Measurements from ENCODE around the gene KISS1. TPM values are rescaled to one million over a fixed set of nuclear protein-coding genes. Genes with fewer than 3 reads are reported as not detected.
"Not testable (repeated sequence)": the region's sequence is repeated elsewhere in the genome, so short reads cannot be mapped to it uniquely, and the experiment has no call there.

The KISS1 gene
- total and polyA plus RNA-seq, 2 of the 4 experiments (the other 2 are of a cell fraction), result 11.7 to 27.3 TPM

- H3K36me3 ChIP-seq (ENCODE audit: control insufficient read depth, insufficient read depth, low read length); H3K4me2 ChIP-seq (ENCODE audit: low read depth, low read length); H3K9me1 ChIP-seq (ENCODE audit: insufficient read depth, low read length); H3K79me1 ChIP-seq (ENCODE audit: low read depth in 1 of 2, low read length in 2 of 2); H4K8ac ChIP-seq (ENCODE audit: low read depth in 2 of 2, low read length in 2 of 2); H3K27me3 ChIP-seq (ENCODE audit: control insufficient read depth, insufficient read depth, low read length); H2AFZ ChIP-seq (replicated peaks; ENCODE audit: low read length, poor library complexity); H3K23ac ChIP-seq (ENCODE audit: low read depth, low read length); H3K9ac ChIP-seq (ENCODE audit: low read depth, low read length); BruUV-seq (replicated peaks); H4K91ac ChIP-seq (ENCODE audit: insufficient read depth, low read depth, low read length); H2BK20ac ChIP-seq (ENCODE audit: low read depth, low read length); H2AK5ac ChIP-seq (ENCODE audit: low read depth, low read length); H4K20me1 ChIP-seq (ENCODE audit: insufficient read depth, low read length); H3K56ac ChIP-seq (ENCODE audit: extremely low read depth, insufficient read depth, low read length); H2BK15ac ChIP-seq (ENCODE audit: low read depth, low read length); H4K5ac ChIP-seq (ENCODE audit: low read depth, low read length); H3K9me3 ChIP-seq (ENCODE audit: control insufficient read depth, insufficient read depth, low read length); H2BK5ac ChIP-seq (ENCODE audit: low read depth, low read length, poor library complexity, severe bottlenecking); DNase-seq; H3K4ac ChIP-seq (ENCODE audit: low read depth, low read length); H3K27ac ChIP-seq (ENCODE audit: insufficient read depth, low read length); H3K4me3 ChIP-seq (ENCODE audit: insufficient read depth, low read depth, low read length); dilution Hi-C loops (cut with HindIII; ENCODE audit: low sequenced_read_pairs, unreplicated experiment); H2AK9ac ChIP-seq (replicated peaks; ENCODE audit: low read depth, low read length, poor library complexity); H3K4me1 ChIP-seq (ENCODE audit: control insufficient read depth, insufficient read depth, low read length); H2BK120ac ChIP-seq (ENCODE audit: low read depth, low read length); H3K14ac ChIP-seq (replicated peaks; ENCODE audit: low read depth, low read length); in situ Hi-C loops (cut with MboI; ENCODE audit: low sequenced_read_pairs); CTCF ChIA-PET; intact Hi-C loops (cut with micrococcal nuclease); ATAC-seq (ENCODE audit: low read depth); H3K18ac ChIP-seq (ENCODE audit: low read depth, low read length): not testable (repeated sequence)
- no CpG with 5 or more reads among the region's 3 CpGs for WGBS, 2 experiments (ENCODE audit: extremely low coverage in 2 of 2, insufficient read length in 1 of 2)
- POLR2A ChIA-PET (ENCODE audit: unreplicated experiment), result interaction anchor here (0.5 kb wide), 1 partner anchor 1404 kb away, joined by 5 read pairs; no protein-coding TSS in a partner anchor
Measured at GRCh38 chr1:204239401-204239800, 43.1 kb upstream of the KISS1 start.

GRCh38 chr1:204238520-204238919 is 42.2 kb upstream of the KISS1 start:
- H3K36me3 ChIP-seq (ENCODE audit: control insufficient read depth, insufficient read depth, low read length); POLR2A ChIA-PET (ENCODE audit: unreplicated experiment): not testable (repeated sequence)

More at GRCh38 chr1:204238520-204238919, 42.2 kb upstream of the KISS1 start:
- H3K23ac ChIP-seq (ENCODE audit: low read depth, low read length); dilution Hi-C loops (cut with HindIII; ENCODE audit: low sequenced_read_pairs, unreplicated experiment); H3K9me3 ChIP-seq (ENCODE audit: control insufficient read depth, insufficient read depth, low read length); intact Hi-C loops (cut with micrococcal nuclease); H2AK9ac ChIP-seq (replicated peaks; ENCODE audit: low read depth, low read length, poor library complexity); H2BK15ac ChIP-seq (ENCODE audit: low read depth, low read length); H3K14ac ChIP-seq (replicated peaks; ENCODE audit: low read depth, low read length); H4K8ac ChIP-seq (ENCODE audit: low read depth in 2 of 2, low read length in 2 of 2); H3K4me2 ChIP-seq (ENCODE audit: low read depth, low read length); H2BK120ac ChIP-seq (ENCODE audit: low read depth, low read length); H3K4me3 ChIP-seq (ENCODE audit: insufficient read depth, low read depth, low read length); DNase-seq; ATAC-seq (ENCODE audit: low read depth); CTCF ChIA-PET; H2BK5ac ChIP-seq (ENCODE audit: low read depth, low read length, poor library complexity, severe bottlenecking); H3K27ac ChIP-seq (ENCODE audit: insufficient read depth, low read length); H4K20me1 ChIP-seq (ENCODE audit: insufficient read depth, low read length); H4K5ac ChIP-seq (ENCODE audit: low read depth, low read length); H4K91ac ChIP-seq (ENCODE audit: insufficient read depth, low read depth, low read length); BruUV-seq (replicated peaks); in situ Hi-C loops (cut with MboI; ENCODE audit: low sequenced_read_pairs); H3K27me3 ChIP-seq (ENCODE audit: control insufficient read depth, insufficient read depth, low read length); H2BK20ac ChIP-seq (ENCODE audit: low read depth, low read length); H2AFZ ChIP-seq (replicated peaks; ENCODE audit: low read length, poor library complexity); H3K4me1 ChIP-seq (ENCODE audit: control insufficient read depth, insufficient read depth, low read length); H3K79me1 ChIP-seq (ENCODE audit: low read depth in 1 of 2, low read length in 2 of 2); H3K18ac ChIP-seq (ENCODE audit: low read depth, low read length); H3K56ac ChIP-seq (ENCODE audit: extremely low read depth, insufficient read depth, low read length); H3K4ac ChIP-seq (ENCODE audit: low read depth, low read length); H3K9me1 ChIP-seq (ENCODE audit: insufficient read depth, low read length); H3K9ac ChIP-seq (ENCODE audit: low read depth, low read length); H2AK5ac ChIP-seq (ENCODE audit: low read depth, low read length): not testable (repeated sequence)
- WGBS, 2 experiments (ENCODE audit: extremely low coverage in 2 of 2, insufficient read length in 1 of 2), result 100% methylated on average over 1 of the region's 2 CpGs; no CpG with 5 or more reads in 1 of the 2 experiments

Data from IMR-90 (cell line).